H1 (cell line): ENCODE data around the gene ALOX5. TPM values are rescaled to one million over a fixed set of nuclear protein-coding genes. Genes with fewer than 3 reads are reported as not detected.

Experiments
- CTCF ChIA-PET: fragments of 300-600 bp; sonication (Branson Sonifier 250); formaldehyde crosslinking; loops from one replicate; lab custom pipeline; 2021; ENCODE audit not compliant: partially characterized antibody; lab: Charles Lee
- POLR2A ChIA-PET: fragments of 300-600 bp; sonication (Branson Sonifier 250); formaldehyde crosslinking; loops from one replicate; lab custom pipeline; 2021; ENCODE audit warnings: inconsistent platforms; ENCODE audit not compliant: partially characterized antibody; lab: Charles Lee
- DNase-seq, 2 experiments: peaks; one replicate each; pipeline versions ENCODE4 v3.0.0 to v3.0.0-alpha.2; 2010 to 2022; ENCODE audit warnings: low spot score in 2 of 2, low read depth in 1 of 2, mixed read lengths in 1 of 2
- FAIRE-seq: peaks from 2 replicates; lab custom pipeline; 2011; peaks lifted over from hg19 to GRCh38; lab: Jason Lieb, UNC
- H2AFZ ChIP-seq: 2 replicates; pipeline ENCODE4 v1.8.1; 2012; ENCODE audit warnings: low read length, inconsistent platforms
- H2AK5ac ChIP-seq: 2 replicates; pipeline ENCODE4 v1.6.1; 2013; ENCODE audit warnings: low read depth, low read length
- H2BK120ac ChIP-seq: replicated peaks from 2 replicates; pipeline ENCODE3; 2013; ENCODE audit warnings: low read depth, low read length, inconsistent platforms
- H2BK12ac ChIP-seq: 2 replicates; pipeline ENCODE4 v1.6.1; 2013; ENCODE audit warnings: low read depth, low read length
- H2BK15ac ChIP-seq: 2 replicates; pipeline ENCODE4 v1.6.1; 2013; ENCODE audit warnings: low read length
- H2BK20ac ChIP-seq: 2 replicates; pipeline ENCODE4 v1.6.1; 2013; ENCODE audit warnings: low read length
- H2BK5ac ChIP-seq: 2 replicates; pipeline ENCODE4 v1.6.1; 2013; ENCODE audit warnings: low read depth, low read length
- H3K14ac ChIP-seq: 2 replicates; pipeline ENCODE4 v1.6.1; 2013; ENCODE audit warnings: inconsistent platforms; ENCODE audit not compliant: insufficient read length
- H3K18ac ChIP-seq: 2 replicates; pipeline ENCODE4 v1.6.1; 2013; ENCODE audit warnings: low read length; ENCODE audit errors: extremely low read depth
- H3K23ac ChIP-seq: 2 replicates; pipeline ENCODE4 v1.6.1; 2013; ENCODE audit warnings: inconsistent platforms; ENCODE audit not compliant: insufficient read length
- H3K23me2 ChIP-seq: 2 replicates; pipeline ENCODE4 v1.6.1; 2013; ENCODE audit warnings: low read depth, low read length
- H3K27ac ChIP-seq: 2 replicates; pipeline ENCODE4 v1.6.1; 2011; ENCODE audit warnings: low read depth, low read length, inconsistent platforms
- H3K27me3 ChIP-seq, 4 experiments: replicated peaks in 1 of 4; 1 replicate in 1 of 4; 2 replicates in 3 of 4; pipeline versions ENCODE4 v1.6.1 to v1.8.1; 2011 to 2013; ENCODE audit warnings: low read length in 3 of 4, mild to moderate bottlenecking in 3 of 4, inconsistent platforms in 2 of 4, mixed read lengths in 2 of 4, moderate library complexity in 1 of 4; ENCODE audit not compliant: control insufficient read depth in 3 of 4, insufficient read depth in 3 of 4; ENCODE audit errors: extremely low read depth in 1 of 4
- H3K36me3 ChIP-seq, 4 experiments: 2 replicates each; pipeline versions ENCODE4 v1.6.1 to v1.8.1; 2011 to 2013; ENCODE audit warnings: mild to moderate bottlenecking in 4 of 4, low read length in 3 of 4, moderate library complexity in 2 of 4, control low read depth in 1 of 4, inconsistent platforms in 1 of 4; ENCODE audit not compliant: insufficient read depth in 4 of 4, control insufficient read depth in 2 of 4
- H3K4ac ChIP-seq: replicated peaks from 2 replicates; pipeline ENCODE3; 2013; ENCODE audit warnings: low read length, low read depth, mixed read lengths, inconsistent platforms; ENCODE audit not compliant: insufficient read length
- H3K4me1 ChIP-seq, 4 experiments: replicated peaks in 1 of 4; 1 replicate in 1 of 4; 2 replicates in 3 of 4; pipeline versions ENCODE4 v1.6.1 to v1.8.1; 2011 to 2013; ENCODE audit warnings: low read length in 3 of 4, inconsistent platforms in 2 of 4, mixed read lengths in 1 of 4; ENCODE audit not compliant: insufficient read depth in 4 of 4, control insufficient read depth in 3 of 4
- H3K4me2 ChIP-seq, 2 experiments: 2 replicates each; pipeline versions ENCODE4 v1.6.1 to v1.8.1; 2011 to 2013; ENCODE audit warnings: low read depth in 2 of 2, low read length in 2 of 2, control low read depth in 1 of 2, inconsistent platforms in 1 of 2, mild to moderate bottlenecking in 1 of 2; ENCODE audit not compliant: insufficient read depth in 1 of 2
- H3K4me3 ChIP-seq, 4 experiments: fragments of 200-600, 300-600 bp in 1 of 4; sonication (generic), shearing (Covaris generic), sonication (Bioruptor Twin) in 1 of 4; 2 replicates each; pipeline versions ENCODE4 v1.5.1 to v1.8.1; 2011 to 2016; ENCODE audit warnings: low read length in 4 of 4, low read depth in 3 of 4, control low read depth in 2 of 4, inconsistent platforms in 2 of 4, mild to moderate bottlenecking in 2 of 4, mixed read lengths in 1 of 4, moderate library complexity in 1 of 4; ENCODE audit not compliant: insufficient read depth in 2 of 4; ENCODE audit errors: extremely low read depth in 1 of 4
- H3K56ac ChIP-seq: replicated peaks from 2 replicates; pipeline ENCODE3; 2013; ENCODE audit warnings: low read depth, mild to moderate bottlenecking, mixed read lengths, low read length, inconsistent platforms; ENCODE audit not compliant: insufficient read length
- H3K79me1 ChIP-seq: 2 replicates; pipeline ENCODE4 v1.6.1; 2013; ENCODE audit warnings: low read depth, low read length, control low read depth
- H3K79me2 ChIP-seq, 2 experiments: 2 replicates each; pipeline versions ENCODE4 v1.6.1 to v1.8.1; 2012 to 2013; ENCODE audit warnings: low read length in 2 of 2, mild to moderate bottlenecking in 2 of 2, inconsistent platforms in 1 of 2; ENCODE audit not compliant: insufficient read depth in 2 of 2, control insufficient read depth in 1 of 2
- H3K9ac ChIP-seq, 4 experiments: replicated peaks in 1 of 4; 1 replicate in 1 of 4; 2 replicates in 3 of 4; pipeline versions ENCODE4 v1.6.1 to v1.8.1; 2011 to 2013; ENCODE audit warnings: low read depth in 3 of 4, low read length in 3 of 4, control low read depth in 2 of 4, mild to moderate bottlenecking in 2 of 4, moderate library complexity in 2 of 4, inconsistent platforms in 1 of 4; ENCODE audit errors: extremely low read depth in 1 of 4
- H3K9me3 ChIP-seq, 2 experiments: 2 replicates each; pipeline versions ENCODE4 v1.6.1 to v1.8.1; 2012 to 2013; ENCODE audit warnings: mild to moderate bottlenecking in 2 of 2, moderate library complexity in 2 of 2, control low read depth in 1 of 2, inconsistent platforms in 1 of 2, low read depth in 1 of 2, low read length in 1 of 2, mixed read lengths in 1 of 2; ENCODE audit not compliant: insufficient read depth in 2 of 2
- H4K20me1 ChIP-seq, 2 experiments: replicated peaks in 1 of 2; 2 replicates each; pipeline versions ENCODE3 to v1.8.1; 2011 to 2013; ENCODE audit warnings: inconsistent platforms in 2 of 2, low read length in 2 of 2, mild to moderate bottlenecking in 1 of 2; ENCODE audit not compliant: insufficient read depth in 2 of 2, control insufficient read depth in 1 of 2
- H4K5ac ChIP-seq: 2 replicates; pipeline ENCODE4 v1.6.1; 2013; ENCODE audit warnings: low read length, low read depth, mixed read lengths, inconsistent platforms; ENCODE audit not compliant: insufficient read length
- H4K8ac ChIP-seq: 2 replicates; pipeline ENCODE4 v1.8.0; 2013; ENCODE audit warnings: mild to moderate bottlenecking, moderate library complexity, low read length, inconsistent platforms; ENCODE audit not compliant: insufficient read depth; ENCODE audit errors: extremely low read depth
- H4K91ac ChIP-seq: replicated peaks from 2 replicates; pipeline ENCODE3; 2013; ENCODE audit warnings: low read length, mixed read lengths, inconsistent platforms; ENCODE audit not compliant: insufficient read length
- BRCA1 ChIP-seq: IDR thresholded peaks from 2 replicates; pipeline ENCODE4 v1.6.1; 2012; ENCODE audit warnings: low read depth, low read length, improper control_type of control experiment
- CBX5 ChIP-seq: fragments of 300-800, 300-1000 bp; sonication (generic); IDR thresholded peaks from 2 replicates; pipeline ENCODE4 v1.7.1; 2016; ENCODE audit warnings: antibody characterized with exemption, low read length, low read depth
- EGR1 ChIP-seq: IDR thresholded peaks from 2 replicates; pipeline ENCODE4 v1.6.1; 2011; ENCODE audit warnings: low read depth, low read length, borderline replicate concordance
- EZH2 ChIP-seq: fragments of 200-600 bp; sonication (generic); IDR thresholded peaks from 2 replicates; pipeline ENCODE4 v1.7.1; 2012; ENCODE audit warnings: low read depth, mild to moderate bottlenecking, moderate library complexity, low read length, inconsistent platforms; ENCODE audit not compliant: severe bottlenecking
- JUND ChIP-seq: IDR thresholded peaks from 2 replicates; pipeline ENCODE4 v1.6.1; 2011; ENCODE audit warnings: mild to moderate bottlenecking, improper control_type of control experiment, low read length
- KDM1A ChIP-seq: fragments of 200-600, 300-600 bp; sonication (generic); IDR thresholded peaks from 2 replicates; pipeline ENCODE4 v1.7.1; 2016; ENCODE audit warnings: mild to moderate bottlenecking, low read length, borderline replicate concordance
- KDM5A ChIP-seq: fragments of 200-600 bp; IDR thresholded peaks from 2 replicates; pipeline ENCODE4 v1.7.1; 2012; ENCODE audit warnings: mild to moderate bottlenecking, low read length, inconsistent platforms, mixed read lengths
- NRF1 ChIP-seq: IDR thresholded peaks from 2 replicates; pipeline ENCODE4 v1.6.1; 2011; ENCODE audit warnings: mild to moderate bottlenecking, low read depth, low read length, improper control_type of control experiment
- RBBP5 ChIP-seq: IDR thresholded peaks from 2 replicates; pipeline ENCODE4 v1.7.1; 2012; ENCODE audit warnings: low read depth, mild to moderate bottlenecking, inconsistent platforms, low read length, moderate library complexity, borderline replicate concordance
- RFX5 ChIP-seq: IDR thresholded peaks from 2 replicates; pipeline ENCODE4 v1.6.1; 2011; ENCODE audit warnings: low read depth, low read length, improper control_type of control experiment, borderline replicate concordance
- SIN3A ChIP-seq, 2 experiments: IDR thresholded peaks in 1 of 2; conservative IDR thresholded peaks in 1 of 2; 2 replicates each; pipeline ENCODE4 v1.6.1; 2011 to 2012; ENCODE audit warnings: low read length in 2 of 2, improper control_type of control experiment in 1 of 2, low read depth in 1 of 2, mild to moderate bottlenecking in 1 of 2
- SP1 ChIP-seq: IDR thresholded peaks from 2 replicates; pipeline ENCODE4 v1.6.1; 2011; ENCODE audit warnings: low read depth, low read length
- WGBS, 2 experiments: shearing (Covaris generic) in 1 of 2; methylation state at CpG; one replicate each; pipeline versions ENCODE4 v1.1.6 to v1.1.7; 2013 to 2015; ENCODE audit warnings: low lambda C conversion rate in 2 of 2, mixed read lengths in 2 of 2, inconsistent platforms in 1 of 2, low coverage in 1 of 2, missing lambda C conversion rate in 1 of 2; ENCODE audit not compliant: insufficient replicate concordance in 2 of 2, insufficient coverage in 1 of 2, insufficient read length in 1 of 2; ENCODE audit errors: extremely low coverage in 1 of 2, missing lambda C conversion rate in 1 of 2; 5-methylcytosine and 5-hydroxymethylcytosine counted together
- polyA plus RNA-seq, 7 experiments: library from polyadenylated mRNA; depleted of rRNA in 3 of 7; stranded (reverse) in 5 of 7; unstranded in 2 of 7; fragments of >200 nt in 5 of 7; fragments of 200-250 nt in 2 of 7; gene quantifications; 1 replicate in 5 of 7; 2 replicates in 1 of 7; 4 replicates in 1 of 7; pipeline versions ENCODE4 v1.2.1 to v1.2.3, GENCODE V29; 2011 to 2013; ENCODE audit warnings: missing spikeins in 2 of 7, mixed read lengths in 2 of 7
- total RNA-seq: library from RNA; stranded (reverse); fragmentation: NEBNext Ultra II Directional; extraction: Animal tissue kit (Norgen Biotek cat#: 25700); gene quantifications from 2 replicates; pipeline ENCODE4 v1.2.1, GENCODE V29; 2021
- TF ChIP-seq, protein P1 (sequence below): IDR thresholded peaks from 2 replicates; pipeline ENCODE4 v1.6.1; 2011; ENCODE audit warnings: low read length, improper control_type of control experiment

ALOX5 gene
- total and polyA plus RNA-seq, 2 of the 8 experiments (the other 6 are each of a cell fraction or from before 2014, with no cell fraction given): 1.6 to 3.8 TPM

DNA sequence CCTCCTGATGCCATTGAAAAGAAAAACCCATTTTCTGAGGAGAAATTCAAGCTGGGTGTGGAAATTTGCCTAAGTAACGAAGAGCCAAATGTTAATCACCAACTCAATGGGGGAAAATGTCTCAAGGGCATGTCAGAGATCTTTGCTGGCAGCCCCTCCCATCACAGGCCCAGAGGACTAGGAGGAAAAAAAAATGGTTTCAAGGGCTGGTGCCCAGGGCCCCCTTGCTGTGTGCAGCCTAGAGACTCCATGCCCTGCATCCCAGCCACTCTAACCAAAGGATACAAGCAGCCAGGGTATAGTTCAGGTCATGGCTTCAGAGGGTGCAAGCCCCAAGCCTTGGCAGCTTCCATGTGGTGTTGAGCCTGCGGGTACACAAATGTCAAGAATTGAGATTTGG lies 106.3 kb downstream of the ALOX5 start:
- CTCF ChIA-PET: interaction anchor here (0.8 kb wide), 1 partner anchor 1064 kb away, joined by 3 read pairs; no protein-coding TSS in a partner anchor

More for the DNA sequence above, 106.3 kb downstream of the ALOX5 start:
- Histone ChIP-seq H3K79me1 (no peaks in the 10 kb centered on the region; the same call in 1 of the 2 replicates), H3K4me1 (no peaks in the 10 kb centered on the region), H2AK5ac (no peak overlapping the region), H3K27ac (no peak overlapping the region), H3K9me3 (peaks cover 0 to 7% of the 10 kb centered on the region in 2 experiments; a peak in 2 of 4 replicates), H4K5ac (no peak overlapping the region), H2BK120ac (no peak overlapping the region), H2BK12ac (no peak overlapping the region), H2BK15ac (no peak overlapping the region), H2BK5ac (no peak overlapping the region), H3K14ac (no peak overlapping the region), H2BK20ac (no peak overlapping the region), H3K36me3 (no peaks in the 10 kb centered on the region), H3K56ac (no peak overlapping the region), H3K4me3 (no peak overlapping the region), H3K23me2 (no peaks in the 10 kb centered on the region), H3K4me2 (no peak overlapping the region), H3K9ac (no peak overlapping the region), H3K79me2 (0 out of 4 replicates have a peak, but pooled peaks cover 0 to 4% of the 10 kb centered on the region in 2 experiments), H3K18ac (no peak overlapping the region), H4K20me1 (peaks cover 0 to 1% of the 10 kb centered on the region in 2 experiments), H3K23ac (no peak overlapping the region), H3K27me3 (no peaks in the 10 kb centered on the region), H4K91ac (no peak overlapping the region), H2AFZ (no peak overlapping the region), H4K8ac (no peak overlapping the region), H3K4ac (no peak overlapping the region)
- POLR2A ChIA-PET: no interaction called here
- no peak for DNase-seq
- no peak for FAIRE-seq
- TF ChIP-seq NRF1 (no peak), EGR1 (no peak), EZH2 (no peak), RFX5 (no peak), SIN3A (conservative IDR thresholded peaks at IDR 0.05 in 1 of 2, IDR thresholded peaks at IDR 0.05 in 1 of 2; ENCODE audit: low read depth in 1 of 2, low read length in 2 of 2) (no peak), BRCA1 (no peak), RBBP5 (no peak), KDM5A (no peak), JUND (no peak), CBX5 (no peak), KDM1A (no peak), SP1 (no peak)
- TF ChIP-seq, protein P1, sequence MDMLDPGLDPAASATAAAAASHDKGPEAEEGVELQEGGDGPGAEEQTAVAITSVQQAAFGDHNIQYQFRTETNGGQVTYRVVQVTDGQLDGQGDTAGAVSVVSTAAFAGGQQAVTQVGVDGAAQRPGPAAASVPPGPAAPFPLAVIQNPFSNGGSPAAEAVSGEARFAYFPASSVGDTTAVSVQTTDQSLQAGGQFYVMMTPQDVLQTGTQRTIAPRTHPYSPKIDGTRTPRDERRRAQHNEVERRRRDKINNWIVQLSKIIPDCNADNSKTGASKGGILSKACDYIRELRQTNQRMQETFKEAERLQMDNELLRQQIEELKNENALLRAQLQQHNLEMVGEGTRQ: no peak
- WGBS, 2 experiments: 84% methylated on average over 2 of the region's 2 CpGs; no CpG with 5 or more reads in 1 of the 2 experiments
